K562 (cell line): Measurements from ENCODE around the gene ETV7. TPM values are rescaled to one million over a fixed set of nuclear protein-coding genes. Genes with fewer than 3 reads are reported as not detected.

Experiments used
- ATF7 ChIP-seq: fragments of 450-650 bp; IDR thresholded peaks from 2 replicates; pipeline ENCODE4 v1.7.1; 2014; ENCODE audit warnings: mild to moderate bottlenecking, moderate library complexity
- BACH1 ChIP-seq: fragments of 200-800 bp; sonication (Bioruptor generic); IDR thresholded peaks from 2 replicates; pipeline ENCODE4 v1.6.1; 2016; ENCODE audit warnings: missing genetic modification characterization, missing compliant biosample characterization
- CBFB ChIP-seq: sonication (generic); formaldehyde crosslinking; IDR thresholded peaks from 2 replicates; pipeline ENCODE4 v1.4.0; 2020; ENCODE audit warnings: mild to moderate bottlenecking, missing genetic modification reagents
- CC2D1A ChIP-seq: fragments of 450-650 bp; IDR thresholded peaks from 2 replicates; pipeline ENCODE4 v1.6.1; 2017; ENCODE audit warnings: mild to moderate bottlenecking
- DNMT1 ChIP-seq: fragments of 450-650 bp; IDR thresholded peaks from 2 replicates; pipeline ENCODE4 v1.6.1; 2016; ENCODE audit warnings: antibody characterized with exemption, mild to moderate bottlenecking
- E2F4 ChIP-seq: sonication (generic); formaldehyde crosslinking; IDR thresholded peaks from 2 replicates; pipeline ENCODE4 v1.8.0; 2022; ENCODE audit warnings: mild to moderate bottlenecking, low read depth, missing genetic modification reagents
- ESRRA ChIP-seq: fragments of 450-650 bp; IDR thresholded peaks from 2 replicates; pipeline ENCODE4 v1.6.1; 2014; ENCODE audit warnings: low read depth, mild to moderate bottlenecking, moderate library complexity, borderline replicate concordance
- ETV5 ChIP-seq: sonication (generic); formaldehyde crosslinking; IDR thresholded peaks from 2 replicates; pipeline ENCODE4 v1.4.0; 2020; ENCODE audit warnings: low read depth, mild to moderate bottlenecking, missing genetic modification reagents
- NFE2L1 ChIP-seq: fragments of 450-650 bp; IDR thresholded peaks from 2 replicates; pipeline ENCODE4 v1.6.1; 2016; ENCODE audit warnings: missing genetic modification characterization, low read depth, mild to moderate bottlenecking, missing compliant biosample characterization, moderate library complexity, borderline replicate concordance
- RFX7 ChIP-seq: fragments of 250-450 bp; sonication (Bioruptor Pico); IDR thresholded peaks from 2 replicates; pipeline ENCODE4 v1.5.1; 2021; ENCODE audit warnings: mild to moderate bottlenecking
- SMARCC2 ChIP-seq: fragments of 450-650 bp; IDR thresholded peaks from 2 replicates; pipeline ENCODE4 v1.6.1; 2017; ENCODE audit warnings: antibody characterized with exemption, moderate library complexity, mild to moderate bottlenecking, low read depth
- TAF9B ChIP-seq: fragments of 450-650 bp; IDR thresholded peaks from 2 replicates; pipeline ENCODE4 v1.6.1; 2018; ENCODE audit warnings: mild to moderate bottlenecking; ENCODE audit not compliant: partially characterized antibody
- ZNF239 ChIP-seq: fragments of 250-450 bp; sonication (Bioruptor Pico); IDR thresholded peaks from 2 replicates; pipeline ENCODE4 v1.4.0; 2020; ENCODE audit warnings: mild to moderate bottlenecking
- ZNF609 ChIP-seq: sonication (generic); formaldehyde crosslinking; IDR thresholded peaks from 2 replicates; pipeline ENCODE4 v1.8.1; 2023; ENCODE audit warnings: missing genetic modification reagents, mild to moderate bottlenecking, borderline replicate concordance
- ZNF785 ChIP-seq: fragments of 250-450 bp; sonication (Bioruptor Pico); IDR thresholded peaks from 2 replicates; pipeline ENCODE4 v1.4.0; 2020; ENCODE audit warnings: mild to moderate bottlenecking
- ZNF830 ChIP-seq: fragments of 250-450 bp; sonication (Bioruptor Pico); IDR thresholded peaks from 2 replicates; pipeline ENCODE4 v1.5.0; 2021; ENCODE audit warnings: mild to moderate bottlenecking
- polyA plus RNA-seq, 8 experiments: library from polyadenylated mRNA; depleted of rRNA in 4 of 8; stranded (reverse) in 5 of 8; unstranded in 3 of 8; fragments of >200 nt; fragmentation: Nextera tagmentation in 2 of 8; fragmentation: Illumina TruSeq in 1 of 8; extraction: Ambion mirVana in 2 of 8; extraction: Trizol in 1 of 8; gene quantifications; 2 replicates each; pipeline versions ENCODE4 v1.2.1 to v1.2.3, GENCODE V29; 2011 to 2014; ENCODE audit warnings: inconsistent platforms in 1 of 8, missing spikeins in 1 of 8
- total RNA-seq, 7 experiments: library from RNA; depleted of rRNA in 6 of 7; stranded (reverse); fragments of >200 nt in 6 of 7; fragmentation: Illumina TruSeq in 2 of 7; extraction: Trizol in 2 of 7; gene quantifications; 2 replicates each; pipeline versions ENCODE4 v1.2.1 to v1.2.3, GENCODE V29; 2011 to 2021; ENCODE audit warnings: low replicate concordance in 1 of 7
- TF ChIP-seq, protein P1 (sequence below): sonication (generic); formaldehyde crosslinking; IDR thresholded peaks from 2 replicates; pipeline ENCODE4 v1.9.0; 2022; ENCODE audit warnings: mild to moderate bottlenecking, missing genetic modification reagents
- TF ChIP-seq, protein P2 (sequence below): fragments of 450-650 bp; IDR thresholded peaks from 2 replicates; pipeline ENCODE4 v1.6.1; 2016; ENCODE audit warnings: antibody characterized with exemption
- TF ChIP-seq, protein P3 (sequence below): fragments of 250-450 bp; sonication (Bioruptor Pico); IDR thresholded peaks from 2 replicates; pipeline ENCODE4 v1.8.0; 2022; ENCODE audit warnings: moderate library complexity, mild to moderate bottlenecking, inconsistent platforms

Gene ETV7
- total and polyA plus RNA-seq, 9 of the 15 experiments (the other 6 are each of a cell fraction or from before 2014, with no cell fraction given): 0.07 to 0.22 (median 0.14) TPM; not detected in 3

DNA sequence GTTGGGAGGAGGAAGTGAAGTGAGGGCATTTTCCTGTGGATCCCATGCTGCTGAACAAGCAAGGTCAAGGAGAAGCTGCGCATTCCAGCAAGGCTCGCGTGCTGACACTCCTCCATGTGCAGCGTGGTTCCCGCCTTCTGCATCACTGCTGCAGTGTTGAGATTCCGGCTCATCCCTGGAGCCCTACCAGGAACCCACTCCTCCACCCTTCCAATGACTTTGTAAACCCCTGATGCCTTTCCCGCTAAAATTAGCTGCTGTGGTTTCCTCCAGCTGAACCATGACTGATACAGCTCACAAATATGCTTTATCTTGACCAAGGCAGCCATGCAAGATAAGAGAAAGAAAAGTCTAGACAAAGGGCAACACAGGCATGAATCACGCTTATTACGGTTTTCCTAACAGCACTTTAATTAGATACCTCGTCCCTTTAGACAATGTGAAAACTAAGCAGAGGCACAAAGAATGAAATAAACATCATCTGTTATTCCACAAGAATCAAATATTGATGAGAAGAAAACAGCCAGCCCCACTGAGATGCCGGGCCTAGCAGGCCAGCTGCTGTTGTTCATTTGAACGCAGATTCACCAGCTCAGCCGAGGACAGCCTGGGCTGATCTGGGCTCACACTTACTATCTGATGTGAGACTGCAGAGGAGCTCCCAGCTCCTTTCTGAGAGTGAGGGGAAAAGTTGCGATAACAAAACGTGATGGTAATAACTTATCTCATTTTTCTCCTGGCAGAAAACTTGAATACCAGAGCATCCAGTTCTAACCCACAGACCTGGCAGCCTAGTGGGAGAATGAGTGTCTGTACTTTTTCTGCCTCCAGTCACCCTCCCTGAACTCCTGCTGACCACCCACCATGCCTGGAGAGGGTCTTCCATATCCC is 36.5 kb downstream of the ETV7 start (continued):
- TF ChIP-seq ZNF609 (peak; percentile 68; the same call in 1 of the 2 replicates), CBFB (CRISPR knock-in tag) (peak; percentile 82; the same call in 1 of the 2 replicates), NFE2L1 (tag) (no peak), CC2D1A (0 out of 2 replicates have a peak, but pooled peaks have one; percentile 37), ZNF785 (CRISPR knock-in tag) (no peak), DNMT1 (no peak), SMARCC2 (peak; percentile 89), ETV5 (peak; percentile 74), RFX7 (CRISPR knock-in tag) (no peak), ESRRA (peak; percentile 98), TAF9B (no peak), ATF7 (peak; percentile 86; the same call in 1 of the 2 replicates), E2F4 (CRISPR knock-in tag) (peak; percentile 61; the same call in 1 of the 2 replicates), ZNF830 (CRISPR knock-in tag) (no peak), BACH1 (tag) (peak; percentile 43; the same call in 1 of the 2 replicates), ZNF239 (CRISPR knock-in tag) (peak; percentile 58; the same call in 1 of the 2 replicates)
- TF ChIP-seq, protein P1, sequence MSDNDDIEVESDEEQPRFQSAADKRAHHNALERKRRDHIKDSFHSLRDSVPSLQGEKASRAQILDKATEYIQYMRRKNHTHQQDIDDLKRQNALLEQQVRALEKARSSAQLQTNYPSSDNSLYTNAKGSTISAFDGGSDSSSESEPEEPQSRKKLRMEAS (CRISPR knock-in tag): peak; percentile 84
- TF ChIP-seq, protein P2, sequence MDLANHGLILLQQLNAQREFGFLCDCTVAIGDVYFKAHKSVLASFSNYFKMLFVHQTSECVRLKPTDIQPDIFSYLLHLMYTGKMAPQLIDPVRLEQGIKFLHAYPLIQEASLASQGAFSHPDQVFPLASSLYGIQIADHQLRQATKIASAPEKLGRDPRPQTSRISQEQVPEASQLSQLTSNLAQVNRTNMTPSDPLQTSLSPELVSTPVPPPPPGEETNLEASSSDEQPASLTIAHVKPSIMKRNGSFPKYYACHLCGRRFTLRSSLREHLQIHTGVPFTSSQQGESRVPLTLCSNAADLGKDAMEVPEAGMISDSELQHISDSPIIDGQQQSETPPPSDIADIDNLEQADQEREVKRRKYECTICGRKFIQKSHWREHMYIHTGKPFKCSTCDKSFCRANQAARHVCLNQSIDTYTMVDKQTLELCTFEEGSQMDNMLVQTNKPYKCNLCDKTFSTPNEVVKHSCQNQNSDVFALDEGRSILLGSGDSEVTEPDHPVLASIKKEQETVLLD: peak; percentile 63; the same call in 1 of the 2 replicates
- TF ChIP-seq, protein P3, sequence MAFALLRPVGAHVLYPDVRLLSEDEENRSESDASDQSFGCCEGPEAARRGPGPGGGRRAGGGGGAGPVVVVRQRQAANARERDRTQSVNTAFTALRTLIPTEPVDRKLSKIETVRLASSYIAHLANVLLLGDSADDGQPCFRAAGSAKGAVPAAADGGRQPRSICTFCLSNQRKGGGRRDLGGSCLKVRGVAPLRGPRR: no peak
